Natural killer cell (primary cell): ENCODE data around the gene GFOD1. TPM values are rescaled to one million over a fixed set of nuclear protein-coding genes. Genes with fewer than 3 reads are reported as not detected.

Experiments used
- ATAC-seq, 3 donors: fragments of 150-1000 bp in 2 of 3; fragments of 200-7000 bp in 1 of 3; cut with Tn5 transposase; 1 replicate in 1 of 3; 2 replicates in 2 of 3; pipeline ENCODE4 v1.10.0; 2021; ENCODE audit warnings: mild to moderate bottlenecking in 2 of 3, moderate library complexity in 2 of 3
- DNase-seq, 2 donors: peaks; one replicate each; pipeline versions ENCODE4 v3.0.0 to v3.0.0-alpha.2; 2013 to 2021; ENCODE audit warnings: mixed read lengths in 1 of 2
- H3K27ac ChIP-seq: one replicate; pipeline ENCODE4 v1.5.1; 2013; ENCODE audit warnings: mild to moderate bottlenecking, low read length
- H3K27me3 ChIP-seq: one replicate; pipeline ENCODE4 v1.6.1; 2013; ENCODE audit warnings: low read length; ENCODE audit not compliant: control insufficient read depth, insufficient read depth
- H3K36me3 ChIP-seq: one replicate; pipeline ENCODE4 v1.6.1; 2013; ENCODE audit warnings: low read length; ENCODE audit not compliant: control insufficient read depth, insufficient read depth
- H3K4me1 ChIP-seq: one replicate; pipeline ENCODE4 v1.6.1; 2013; ENCODE audit warnings: low read length; ENCODE audit not compliant: control insufficient read depth, insufficient read depth
- H3K4me3 ChIP-seq: one replicate; pipeline ENCODE4 v1.5.1; 2013; ENCODE audit warnings: low read length
- H3K9me3 ChIP-seq: one replicate; pipeline ENCODE4 v1.6.1; 2013; ENCODE audit warnings: low read length; ENCODE audit not compliant: control insufficient read depth, insufficient read depth
- H3K27ac Mint-ChIP-seq, 2 donors: one replicate each; pipeline ENCODE4 v1.8.0; 2022; ENCODE audit warnings: mild to moderate bottlenecking in 2 of 2, mixed read lengths in 2 of 2, moderate library complexity in 1 of 2
- H3K27me3 Mint-ChIP-seq, 2 donors: one replicate each; pipeline ENCODE4 v1.8.0; 2022; ENCODE audit warnings: low read depth in 2 of 2, mixed read lengths in 2 of 2
- H3K36me3 Mint-ChIP-seq: one replicate; pipeline ENCODE4 v1.8.0; 2022; ENCODE audit warnings: mixed read lengths
- H3K4me1 Mint-ChIP-seq, 2 donors: one replicate each; pipeline ENCODE4 v1.8.0; 2022; ENCODE audit warnings: mixed read lengths in 2 of 2
- H3K4me3 Mint-ChIP-seq: one replicate; pipeline ENCODE4 v1.8.0; 2022; ENCODE audit warnings: mild to moderate bottlenecking, moderate library complexity, mixed read lengths
- H3K9me3 Mint-ChIP-seq, 2 donors: one replicate each; pipeline ENCODE4 v1.8.0; 2022; ENCODE audit warnings: mixed read lengths in 2 of 2
- CTCF ChIP-seq: fragments of 200-600 bp; IDR thresholded peaks from one replicate; pipeline ENCODE4 v1.8.0; 2022; ENCODE audit warnings: antibody characterized with exemption
- WGBS: methylation state at CpG from one replicate; pipeline ENCODE4 v1.1.7; 2013; ENCODE audit warnings: missing lambda C conversion rate; ENCODE audit not compliant: insufficient coverage; 5-methylcytosine and 5-hydroxymethylcytosine counted together
- intact Hi-C: fragments of 100-400 bp; cut with micrococcal nuclease; formaldehyde crosslinking; loops from one replicate; pipeline ENCODE4 v1.14.2; 2022
- total RNA-seq, 4 donors: library from RNA; stranded (reverse); fragments of 120-200 nt in 1 of 4; gene quantifications; one replicate each; pipeline versions ENCODE4 v1.2.3 to v1.2.4, GENCODE V29; 2013 to 2022

The GFOD1 gene
- total RNA-seq, 3 donors from 2014 or later (not counting 1 experiment from before 2014, with no cell fraction given), result 59.7 to 74.5 (median 71.2) TPM

DNA sequence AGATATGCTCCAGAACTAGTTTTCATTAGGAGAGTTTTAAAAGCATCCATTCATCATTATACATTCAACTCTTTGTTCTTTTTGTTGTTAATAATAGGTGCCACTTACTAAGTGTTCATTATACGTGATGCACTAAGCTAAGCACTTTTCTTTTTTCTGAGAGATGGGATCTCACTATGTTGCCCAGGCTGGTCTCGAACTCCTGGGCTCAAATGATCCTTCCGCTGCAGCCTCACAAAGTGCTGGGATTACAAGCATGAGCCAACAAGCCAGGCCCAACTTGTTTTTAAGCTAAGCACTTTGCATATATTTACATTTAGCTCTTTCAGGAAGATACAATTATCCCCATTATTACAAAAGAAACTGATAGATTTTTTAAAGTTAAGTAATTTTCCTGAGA is 5.7 kb upstream of the GFOD1 start:
- 93% methylated on average over 3 of the region's 3 CpGs for WGBS
- no peaks in the 10 kb centered on the region for H3K36me3 Mint-ChIP-seq
- no peaks in the 10 kb centered on the region for H3K27me3 ChIP-seq

DNA sequence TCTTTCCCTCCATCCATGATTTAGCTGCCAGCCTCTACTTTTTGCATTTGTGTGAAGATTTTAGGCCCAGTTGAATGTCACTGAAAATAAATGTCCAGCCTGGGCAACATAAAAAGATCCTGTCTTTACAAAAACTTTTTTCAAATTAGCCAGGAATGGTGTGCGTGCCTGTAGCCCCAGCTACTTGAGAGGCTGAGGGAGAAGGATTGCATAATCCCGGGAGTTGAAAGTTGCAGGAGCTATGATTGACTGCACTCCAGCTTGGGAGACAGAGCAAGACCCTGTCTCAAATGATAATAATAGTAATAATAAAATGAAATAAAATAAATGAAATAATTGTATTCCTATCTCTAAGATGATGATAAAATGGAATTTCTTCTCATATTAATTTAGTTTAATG is 5.0 kb upstream of the GFOD1 start:
- H3K27me3 ChIP-seq, result no peaks in the 10 kb centered on the region
- H3K4me3 ChIP-seq, result no peak overlapping the region
- no peak for ATAC-seq
- no peak for TF ChIP-seq CTCF
- no peaks in the 10 kb centered on the region for H3K36me3 ChIP-seq
- H3K27me3 Mint-ChIP-seq, result no peaks in the 10 kb centered on the region
- peaks cover 12% of the 10 kb centered on the region for H3K4me1 ChIP-seq
- no peak for DNase-seq
- WGBS, result 100% methylated on average over 2 of the region's 2 CpGs
- H3K27ac ChIP-seq, result no peak overlapping the region
- no peaks in the 10 kb centered on the region for H3K36me3 Mint-ChIP-seq
- H3K9me3 ChIP-seq, result no peaks in the 10 kb centered on the region
- no peaks in the 10 kb centered on the region for H3K9me3 Mint-ChIP-seq
- H3K4me3 Mint-ChIP-seq, result no peak overlapping the region
- H3K27ac Mint-ChIP-seq, result no peak overlapping the region
- peaks cover 5 to 14% of the 10 kb centered on the region in 2 donors for H3K4me1 Mint-ChIP-seq
- intact Hi-C loops, result no loop called here

More for the DNA sequence above, 5.7 kb upstream of the GFOD1 start:
- no peak for ATAC-seq
- Mint-ChIP-seq H3K27ac (no peak overlapping the region), H3K9me3 (no peaks in the 10 kb centered on the region), H3K4me1 (peaks cover 5 to 8% of the 10 kb centered on the region in 2 donors), H3K4me3 (no peak overlapping the region), H3K27me3 (no peaks in the 10 kb centered on the region)
- TF ChIP-seq CTCF, result no peak
- Histone ChIP-seq H3K36me3 (no peaks in the 10 kb centered on the region), H3K9me3 (no peaks in the 10 kb centered on the region), H3K4me1 (peaks cover 7% of the 10 kb centered on the region), H3K27ac (no peak overlapping the region), H3K4me3 (no peak overlapping the region)
- no peak for DNase-seq
- intact Hi-C loops, result no loop called here

- Histone ChIP-seq H3K4me1 (peaks cover 12% of the 10 kb centered on the region), H3K27ac (no peak overlapping the region), H3K4me3 (no peak overlapping the region), H3K9me3 (no peaks in the 10 kb centered on the region), H3K27me3 (no peaks in the 10 kb centered on the region), H3K36me3 (no peaks in the 10 kb centered on the region)
- ATAC-seq, result no peak
- H3K36me3 Mint-ChIP-seq, result no peaks in the 10 kb centered on the region
- H3K9me3 Mint-ChIP-seq, result no peaks in the 10 kb centered on the region
- intact Hi-C loops, result no loop called here
- no peaks in the 10 kb centered on the region for H3K27me3 Mint-ChIP-seq
- DNase-seq, result no peak
- no peak overlapping the region for H3K27ac Mint-ChIP-seq
- no peak for TF ChIP-seq CTCF
- WGBS, result 92% methylated on average over 2 of the region's 3 CpGs
- H3K4me3 Mint-ChIP-seq, result no peak overlapping the region
- H3K4me1 Mint-ChIP-seq, result peaks cover 5 to 17% of the 10 kb centered on the region in 2 donors
These were observed 4.1 kb upstream of the GFOD1 start for GRCh38 chr6:13491538-13491937.

- Histone ChIP-seq H3K27me3 (no peaks in the 10 kb centered on the region), H3K4me3 (no peak overlapping the region), H3K36me3 (no peaks in the 10 kb centered on the region), H3K9me3 (no peaks in the 10 kb centered on the region), H3K4me1 (peaks cover 18% of the 10 kb centered on the region), H3K27ac (no peak overlapping the region)
- ATAC-seq (no peak), DNase-seq (no peak)
- no peaks in the 10 kb centered on the region for H3K36me3 Mint-ChIP-seq
- H3K4me1 Mint-ChIP-seq, result peaks cover 12 to 28% of the 10 kb centered on the region in 2 donors
- H3K27me3 Mint-ChIP-seq, result no peaks in the 10 kb centered on the region
- WGBS, result 93% methylated on average over 3 of the region's 3 CpGs
- no peak overlapping the region for H3K27ac Mint-ChIP-seq
- H3K9me3 Mint-ChIP-seq, result no peaks in the 10 kb centered on the region
- intact Hi-C loops, result no loop called here
- no peak for TF ChIP-seq CTCF
- H3K4me3 Mint-ChIP-seq, result no peak overlapping the region
These were observed 3.0 kb upstream of the GFOD1 start for GRCh38 chr6:13490402-13490801.
